ENCODE results near the gene MSH5.

The MSH5 gene

DNA sequence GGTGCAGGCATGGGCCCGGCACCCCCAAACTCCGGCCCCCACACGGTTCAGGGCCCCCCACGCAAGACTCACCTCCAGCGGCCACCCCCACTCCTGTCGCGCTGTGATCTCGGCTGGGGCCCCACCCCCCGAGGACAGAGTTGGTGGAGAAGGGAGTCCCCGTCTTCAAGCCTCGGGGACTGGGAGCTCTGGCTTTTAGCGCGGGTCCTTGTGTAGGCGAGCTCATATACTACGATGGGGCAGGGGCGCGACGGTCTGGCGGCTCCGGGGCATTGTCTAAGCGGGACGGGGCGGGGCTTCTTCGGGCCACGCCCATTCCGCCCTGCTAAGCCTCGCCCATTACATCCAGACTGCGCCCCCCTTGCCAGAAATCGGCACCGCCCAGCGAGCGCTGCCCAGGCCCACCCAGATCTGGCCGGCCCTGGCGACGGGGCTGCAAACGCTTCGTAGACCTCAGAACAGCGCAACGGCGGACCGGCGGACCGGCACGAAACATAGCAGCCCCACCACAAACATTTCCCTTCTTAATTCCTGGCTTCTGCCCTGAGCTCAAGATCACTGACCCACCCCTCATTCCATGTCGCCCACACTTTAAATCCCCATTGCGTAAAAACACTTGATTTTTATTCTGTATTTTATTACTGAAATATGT lies 9.7 kb upstream of the MSH5 start:
- peak; percentile 59 to 70 for DNase-seq

DNA sequence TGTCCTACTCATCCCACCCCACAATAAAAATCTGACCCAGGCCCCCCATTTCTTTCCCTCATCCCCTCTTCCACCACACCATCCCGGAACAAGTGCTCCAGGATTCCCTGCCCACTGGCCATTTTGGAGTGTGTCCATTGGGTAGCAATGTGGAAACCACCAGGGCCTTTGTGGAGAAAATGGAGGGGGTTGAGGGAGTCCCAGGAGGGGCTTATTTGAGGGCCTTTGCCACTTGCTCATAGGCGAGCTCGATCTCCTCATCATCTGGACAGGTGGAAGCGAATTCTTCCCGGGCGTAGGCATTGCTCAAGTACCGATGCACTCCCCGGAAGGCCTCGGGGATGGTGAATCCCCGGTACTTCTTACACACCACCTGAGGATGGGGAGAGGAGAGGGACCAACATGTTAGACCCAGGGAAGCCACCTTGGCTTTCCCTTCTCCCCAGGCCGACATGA lies 9.1 kb upstream of the MSH5 start:
- DNase-seq: no peak

DNA sequence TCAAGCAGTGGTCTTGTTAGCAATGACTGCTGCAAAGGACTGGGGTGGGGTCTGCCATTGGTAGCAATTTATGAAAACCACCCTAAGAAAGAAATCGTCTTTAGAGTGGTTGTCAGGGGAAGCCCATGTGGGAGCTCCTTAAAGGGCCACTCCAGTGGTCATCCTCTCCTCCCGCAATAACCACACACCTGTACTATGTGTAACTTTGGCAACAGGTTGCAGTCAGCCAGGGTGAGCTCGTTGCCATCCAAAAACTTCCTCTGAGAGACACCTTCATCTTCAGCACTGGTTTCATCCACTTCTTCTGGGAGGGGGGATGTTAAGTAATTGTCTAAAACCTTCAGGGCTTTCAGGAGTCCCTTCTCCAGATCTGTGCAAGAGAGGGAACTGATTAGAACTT lies 7.8 kb upstream of the MSH5 start:
- no peak for DNase-seq

DNA sequence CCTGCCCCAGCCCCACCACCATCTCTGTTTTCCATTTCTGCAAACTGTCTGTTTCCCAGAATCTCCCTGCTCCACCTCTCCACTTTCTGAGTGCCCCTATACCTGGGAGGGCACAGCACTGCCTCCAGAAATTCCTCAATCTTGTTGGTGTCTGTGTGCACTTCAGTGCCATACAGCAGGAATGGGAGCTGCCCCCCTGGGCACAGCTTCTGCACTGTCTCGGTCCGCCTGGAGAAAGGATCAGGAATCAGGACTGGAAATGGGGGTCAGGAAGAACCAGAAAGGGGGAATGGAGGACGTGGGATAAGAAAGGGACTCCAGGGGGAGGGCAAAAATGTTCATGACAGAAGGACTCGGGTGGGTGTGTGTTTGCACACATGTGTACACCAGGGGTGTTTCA lies 6.1 kb upstream of the MSH5 start:
- DNase-seq: no peak

DNA sequence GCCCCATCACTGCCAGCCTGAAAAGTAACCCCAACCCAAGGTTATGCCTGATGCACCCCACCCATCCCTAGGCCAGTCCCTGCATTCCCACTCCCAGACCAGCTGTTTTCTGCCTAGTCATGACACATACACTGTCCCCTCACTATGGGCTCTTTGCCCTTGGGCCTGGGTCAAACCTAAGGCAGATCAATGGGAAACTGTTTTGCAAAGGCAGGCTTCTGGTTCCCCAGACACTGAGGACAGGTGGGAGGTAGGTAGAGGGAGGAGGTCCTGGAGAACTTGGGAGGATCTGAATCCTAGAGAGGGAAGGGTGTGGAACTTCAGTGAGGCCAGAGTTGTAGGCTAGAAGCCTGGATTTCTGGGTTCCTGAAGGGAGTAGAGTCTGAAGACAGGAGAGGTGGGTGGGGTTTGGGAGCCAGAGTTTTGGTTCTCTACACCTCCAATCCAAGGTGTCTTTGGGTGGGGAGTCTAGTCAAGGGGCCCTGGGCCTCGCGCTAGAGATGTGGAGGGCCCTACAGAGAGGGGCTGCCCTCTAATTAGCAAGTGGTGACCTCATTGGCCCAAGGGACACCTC lies 5.5 kb upstream of the MSH5 start:
- DNase-seq: no peak

DNA sequence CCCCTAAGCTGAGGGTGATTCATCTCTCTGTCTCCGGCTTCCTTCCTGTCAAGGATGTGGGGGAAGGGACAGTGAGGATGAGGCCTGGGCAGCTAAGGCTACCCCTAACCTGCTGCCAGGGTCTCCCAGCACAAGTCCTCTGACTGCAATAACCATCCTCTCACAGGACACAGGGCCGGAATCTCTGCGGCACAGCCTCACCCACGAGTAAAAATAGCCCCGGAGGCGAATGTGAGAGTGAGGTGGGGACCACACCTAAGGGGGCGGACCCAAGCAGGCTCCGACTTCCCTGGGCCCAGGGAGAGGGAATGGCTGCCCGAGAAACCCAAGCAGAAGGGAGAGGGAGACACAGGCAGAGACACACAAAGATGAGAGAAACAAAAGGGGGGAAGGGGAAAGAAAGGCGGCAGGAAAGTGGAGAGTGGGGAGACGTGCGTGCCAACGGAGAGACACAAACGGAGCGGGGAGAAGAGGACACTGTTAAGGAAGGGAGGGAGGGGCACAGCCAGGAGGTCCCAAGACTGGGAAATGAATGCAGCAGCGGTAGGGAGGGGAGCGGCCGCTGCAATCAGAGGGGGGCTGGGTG lies 4.9 kb upstream of the MSH5 start:
- DNase-seq: peak; percentile 67 to 69

DNA sequence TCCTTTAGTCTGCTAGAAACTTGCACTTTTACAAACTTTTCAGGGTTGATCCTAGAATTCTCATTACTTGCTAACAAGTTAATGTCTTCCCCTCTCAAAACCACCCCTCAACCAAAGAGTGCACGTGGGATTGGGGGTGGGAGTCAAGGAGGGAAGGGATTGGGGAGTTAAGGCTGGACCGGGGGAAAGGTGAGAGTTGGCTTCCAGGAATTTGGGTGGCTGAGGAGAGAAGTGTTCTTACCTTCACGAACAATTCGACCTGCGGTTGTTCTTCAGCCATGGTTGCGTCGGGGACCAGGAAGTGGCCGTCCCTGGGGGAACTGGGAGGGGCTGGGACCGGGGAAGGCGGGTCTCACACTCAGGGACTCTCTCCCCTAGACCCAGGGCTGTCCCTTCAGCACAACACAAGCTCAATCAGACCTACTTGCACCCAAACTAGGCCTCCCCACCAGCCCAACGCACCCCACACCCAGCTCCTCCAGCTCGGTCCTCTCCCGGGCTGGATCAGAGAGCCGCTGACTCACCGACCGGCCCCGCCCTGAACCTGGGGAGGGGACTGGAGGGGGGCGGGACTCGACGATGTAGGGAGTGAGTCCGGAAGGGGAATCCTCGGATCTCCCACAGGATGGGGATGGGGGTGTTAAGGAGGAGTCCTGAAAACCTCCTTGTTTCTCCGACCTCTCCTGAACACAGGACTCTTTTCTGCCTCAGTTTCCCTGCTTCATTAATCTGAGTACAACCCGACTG lies 3.6 kb upstream of the MSH5 start, which contains the start of gene CLIC1:
CLIC1 (minus strand) TSS at position 510 of the 747 bp plus-strand sequence; CDS start at position 280, 230 bp downstream.
- peak; percentile 78 to 79 for DNase-seq

DNA sequence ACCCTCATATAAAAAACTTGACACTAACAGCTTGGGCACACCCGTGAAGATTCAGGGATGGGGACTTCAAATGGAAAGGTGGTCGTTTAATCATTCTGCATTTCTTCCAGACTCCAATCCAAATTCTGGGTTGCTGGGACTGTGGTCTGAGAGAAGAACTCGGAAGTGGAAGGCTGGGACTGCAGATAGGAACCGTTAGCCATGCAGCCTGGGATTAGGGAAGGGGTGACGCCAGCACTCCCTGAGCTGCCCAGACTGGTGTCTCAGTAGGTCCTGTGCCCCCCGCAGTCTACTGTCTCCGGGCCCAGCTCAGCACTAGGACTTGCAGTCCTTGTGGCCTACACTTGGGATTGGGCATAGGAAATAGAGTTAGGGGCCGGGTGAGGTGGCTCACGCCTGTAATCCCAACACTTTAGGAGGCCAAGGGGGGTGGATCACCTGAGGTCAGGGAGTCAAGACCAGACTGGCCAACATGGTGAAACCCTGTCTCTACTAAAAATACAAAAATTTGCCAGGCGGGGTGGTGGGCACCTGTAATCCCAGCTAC lies 3.0 kb upstream of the MSH5 start:
- DNase-seq: peak; percentile 11 to 25

DNA sequence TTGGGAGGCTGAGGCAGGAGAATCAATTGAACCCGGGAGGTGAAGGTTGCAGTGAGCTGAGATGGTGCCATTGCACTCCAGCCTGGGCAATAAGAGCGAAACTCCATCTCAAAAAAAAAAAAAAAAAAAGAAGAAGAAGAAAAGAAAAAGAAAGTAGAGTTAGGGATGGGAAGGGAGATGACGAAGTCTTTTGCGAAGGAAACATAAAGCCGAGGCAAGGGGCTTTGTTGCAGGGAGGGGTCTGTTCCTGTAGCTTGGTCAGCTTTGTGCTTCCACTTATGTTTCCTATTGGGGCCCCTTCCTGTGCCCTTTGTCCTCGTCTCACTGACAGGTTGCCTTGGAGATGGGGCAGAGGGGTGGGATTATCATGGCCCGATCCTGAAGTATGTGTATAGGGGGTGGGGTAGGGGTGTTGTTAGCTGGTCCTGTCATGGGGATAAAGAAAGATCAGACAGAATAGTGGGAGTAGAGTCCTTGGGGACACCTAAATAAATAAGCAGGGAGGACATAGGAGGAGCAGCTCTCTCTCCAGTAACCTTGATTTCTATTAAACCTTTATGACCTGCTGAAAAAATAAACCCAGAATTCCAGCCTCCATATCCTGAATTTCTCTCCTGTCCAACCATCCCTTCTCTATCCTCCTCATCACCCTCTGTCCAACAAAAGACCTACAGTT lies 2.4 kb upstream of the MSH5 start:
- DNase-seq: peak; percentile 31 to 53

DNA sequence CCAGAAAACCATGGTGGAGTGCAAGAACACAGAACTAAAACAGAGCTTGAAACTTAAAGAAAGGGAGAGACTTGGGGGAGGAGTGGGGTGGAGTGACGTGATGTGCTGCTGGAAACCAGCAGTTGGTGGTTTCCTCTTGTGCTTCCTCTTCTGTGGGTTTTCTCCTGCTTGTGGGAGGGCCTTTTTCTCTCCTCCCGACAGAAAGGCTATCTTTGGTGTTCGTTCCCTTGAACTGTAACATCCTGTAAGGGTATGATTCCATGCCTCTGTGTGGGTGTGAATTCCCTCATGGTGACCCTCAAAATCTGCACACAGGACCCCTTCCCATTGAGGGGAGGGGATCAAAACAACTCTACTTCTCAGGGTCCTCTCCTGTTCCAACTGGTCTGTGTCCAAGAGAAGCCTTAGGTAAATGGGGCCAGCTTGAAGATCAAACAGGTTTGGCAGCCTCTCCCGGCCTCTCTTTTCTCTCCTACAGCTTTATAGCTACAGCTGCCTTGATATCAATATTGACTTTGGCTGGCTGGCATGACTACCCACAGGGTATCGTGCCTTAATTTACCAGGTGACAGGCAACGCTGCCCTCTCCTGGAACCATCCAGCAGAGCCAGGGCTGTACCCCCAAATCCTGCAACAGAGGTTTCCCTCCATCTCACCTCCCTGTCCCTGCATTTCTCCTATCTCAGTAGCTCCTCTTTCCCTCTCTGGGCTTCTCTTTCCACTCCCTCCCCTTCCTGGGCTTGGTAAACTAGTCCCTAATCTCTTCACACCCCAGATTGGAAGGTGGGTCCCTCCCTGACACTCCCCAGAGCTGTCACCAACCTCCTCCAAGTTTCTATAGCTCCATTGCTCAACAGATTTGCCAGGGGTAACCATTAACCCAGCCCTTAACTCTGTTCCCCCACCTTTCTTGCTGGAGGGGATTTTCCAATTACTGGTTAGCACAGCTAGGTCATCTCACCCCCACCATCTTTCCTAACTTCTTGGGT lies 1.5 kb upstream of the MSH5 start:
- DNase-seq: peak; percentile 90 to 91

DNA sequence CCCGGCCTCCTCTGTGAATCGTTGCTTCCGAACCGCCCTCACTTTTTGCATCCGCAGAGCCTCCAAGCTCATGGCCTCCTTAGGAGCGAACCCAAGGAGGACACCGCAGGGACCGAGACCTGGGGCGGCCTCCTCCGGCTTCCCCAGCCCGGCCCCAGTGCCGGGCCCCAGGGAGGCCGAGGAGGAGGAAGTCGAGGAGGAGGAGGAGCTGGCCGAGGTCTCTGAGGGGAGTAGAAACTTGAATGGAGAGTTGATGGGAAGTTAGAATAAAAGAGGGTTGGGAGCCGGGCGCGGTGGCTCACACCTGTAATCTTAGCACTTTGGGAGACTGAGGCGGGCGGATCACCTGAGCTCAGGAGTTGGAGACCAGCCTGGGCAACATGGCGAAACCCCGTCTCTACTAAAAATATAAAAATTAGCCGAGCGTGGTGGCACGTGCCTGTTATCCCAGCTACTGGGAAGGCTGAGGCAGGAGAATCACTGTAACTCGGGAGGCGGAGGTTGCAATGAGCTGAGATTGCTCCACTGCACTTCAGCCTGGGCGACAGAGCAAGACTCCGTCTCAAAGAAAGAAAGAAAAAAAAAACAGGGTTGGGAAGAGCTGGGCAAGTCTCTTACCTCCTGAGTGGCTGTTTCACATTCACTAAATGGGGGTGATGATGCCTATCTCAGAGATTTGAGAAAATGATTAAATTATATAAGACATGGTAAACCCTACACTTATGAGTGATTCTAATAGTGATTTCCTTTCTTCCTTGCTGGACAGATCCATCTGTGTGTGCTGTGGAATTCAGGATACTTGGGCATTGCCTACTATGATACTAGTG lies 805 bp downstream of the MSH5 start:
- DNase-seq: peak; percentile 60 to 66

DNA sequence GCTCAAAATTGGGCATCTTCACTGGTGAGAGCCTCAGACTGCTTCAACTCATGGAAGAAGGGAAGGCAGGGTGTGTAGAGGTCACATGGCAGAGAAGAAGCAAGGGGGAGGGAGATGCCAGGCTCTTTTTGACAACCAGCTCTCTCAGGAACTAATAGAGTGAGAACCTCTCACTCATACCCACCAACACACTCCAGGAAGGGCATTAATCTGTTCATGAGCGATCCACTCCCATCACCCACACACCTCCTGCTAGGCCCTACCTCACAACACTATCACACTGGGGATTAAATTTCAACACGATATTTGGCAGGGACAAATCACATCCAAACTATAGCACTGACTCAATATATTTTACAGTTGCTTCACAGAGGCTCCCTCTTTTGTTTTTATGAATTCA lies 2.0 kb downstream of the MSH5 start:
- no peak for DNase-seq

DNA sequence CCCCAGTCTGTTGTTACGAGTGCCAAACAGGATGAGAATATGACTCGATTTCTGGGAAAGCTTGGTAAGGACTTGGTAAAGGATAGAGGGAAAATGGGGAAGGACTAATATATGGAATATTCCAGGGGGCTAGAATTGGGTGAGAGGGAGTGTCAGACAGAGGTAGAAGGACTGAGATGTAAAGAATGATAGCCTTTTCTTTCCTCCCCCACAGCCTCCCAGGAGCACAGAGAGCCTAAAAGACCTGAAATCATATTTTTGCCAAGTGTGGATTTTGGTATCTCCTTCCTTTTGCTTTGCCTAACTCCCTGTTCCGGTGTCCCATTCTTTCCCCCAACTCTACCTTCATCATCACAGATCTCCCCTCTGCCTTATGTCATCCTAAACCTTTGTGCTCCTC lies 3.1 kb downstream of the MSH5 start:
- DNase-seq: no peak

DNA sequence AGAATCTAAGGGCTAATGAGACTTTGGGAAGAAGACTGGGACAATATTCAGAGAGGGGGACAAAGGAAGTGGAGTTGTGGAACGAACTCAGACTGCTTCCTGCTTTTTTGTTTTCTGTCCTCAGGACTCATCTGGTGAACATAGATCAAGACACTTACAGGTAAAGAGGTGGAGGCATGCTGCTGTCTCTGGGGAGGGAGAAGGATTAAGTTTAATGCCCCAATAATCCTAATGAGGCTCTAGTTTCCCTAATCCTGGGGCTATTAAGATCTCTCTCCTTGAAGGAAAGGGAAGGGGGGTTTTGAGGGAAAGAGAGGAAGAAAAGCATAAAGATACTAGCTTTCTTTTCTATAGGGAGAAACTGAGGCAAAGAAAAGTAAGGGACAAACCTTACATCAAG lies 4.6 kb downstream of the MSH5 start:
- no peak for DNase-seq

DNA sequence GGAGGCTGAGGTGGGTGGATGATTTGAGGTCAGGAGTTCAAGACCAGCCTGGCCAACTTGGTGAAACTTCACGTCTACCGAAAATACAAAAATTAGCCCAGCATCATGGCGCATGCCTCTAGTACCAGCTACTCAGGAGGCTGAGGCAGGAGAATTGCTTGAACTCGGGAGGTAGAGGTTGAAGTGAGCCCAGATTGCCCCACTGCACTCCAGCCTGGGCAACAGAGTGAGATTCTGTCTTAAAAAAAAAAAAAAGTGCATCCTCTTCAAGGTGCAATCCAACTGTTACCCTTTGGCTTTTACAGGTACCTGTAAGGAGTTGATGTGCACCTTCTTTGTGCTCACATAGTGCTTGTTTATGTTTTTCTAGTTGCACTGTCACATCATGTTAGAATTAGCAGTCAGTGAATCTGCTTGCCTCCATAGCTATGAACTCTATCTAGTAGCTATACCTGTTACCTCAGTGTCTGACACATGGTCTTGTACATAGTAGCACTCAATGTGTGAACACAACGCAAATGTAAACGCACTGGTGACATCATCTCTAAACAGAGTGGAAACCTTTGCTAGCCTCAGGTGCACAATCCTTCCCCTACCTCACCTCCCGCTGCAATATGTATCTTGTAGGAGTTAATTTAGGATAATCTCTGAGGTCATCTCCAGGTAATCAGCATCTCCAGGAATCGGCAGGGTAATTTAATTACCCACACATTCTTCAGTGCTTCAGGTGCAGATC lies 9.7 kb downstream of the MSH5 start:
- no peak for DNase-seq

DNA sequence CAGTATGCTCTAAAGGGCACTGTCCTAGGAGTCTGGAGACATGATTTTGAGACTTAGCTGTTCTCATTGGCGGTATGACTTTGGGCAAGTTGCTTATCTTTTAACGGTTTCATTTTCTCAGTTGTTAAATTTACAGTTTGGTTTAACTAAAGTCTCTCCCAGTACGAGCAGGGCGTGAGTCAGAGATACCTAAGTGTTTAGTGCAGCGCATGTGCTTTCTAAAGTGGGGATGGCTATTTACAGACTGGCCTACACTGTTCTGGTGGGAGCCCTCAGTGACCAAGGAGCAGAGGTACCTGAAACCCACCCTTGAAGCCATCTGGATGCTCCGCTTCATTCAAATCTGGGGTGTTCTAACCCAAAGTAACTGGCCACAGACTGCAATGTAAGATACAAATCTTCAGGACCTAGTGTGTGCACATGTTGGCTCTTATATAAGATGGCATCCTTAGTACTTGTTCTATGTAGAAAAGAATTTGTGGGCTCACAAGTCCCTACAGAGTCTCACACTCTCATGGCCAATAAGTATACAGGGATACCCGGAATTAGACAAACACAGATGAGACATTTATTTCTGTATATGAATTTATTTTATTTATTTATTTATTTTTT lies 10.7 kb downstream of the MSH5 start:
- no peak for DNase-seq

DNA sequence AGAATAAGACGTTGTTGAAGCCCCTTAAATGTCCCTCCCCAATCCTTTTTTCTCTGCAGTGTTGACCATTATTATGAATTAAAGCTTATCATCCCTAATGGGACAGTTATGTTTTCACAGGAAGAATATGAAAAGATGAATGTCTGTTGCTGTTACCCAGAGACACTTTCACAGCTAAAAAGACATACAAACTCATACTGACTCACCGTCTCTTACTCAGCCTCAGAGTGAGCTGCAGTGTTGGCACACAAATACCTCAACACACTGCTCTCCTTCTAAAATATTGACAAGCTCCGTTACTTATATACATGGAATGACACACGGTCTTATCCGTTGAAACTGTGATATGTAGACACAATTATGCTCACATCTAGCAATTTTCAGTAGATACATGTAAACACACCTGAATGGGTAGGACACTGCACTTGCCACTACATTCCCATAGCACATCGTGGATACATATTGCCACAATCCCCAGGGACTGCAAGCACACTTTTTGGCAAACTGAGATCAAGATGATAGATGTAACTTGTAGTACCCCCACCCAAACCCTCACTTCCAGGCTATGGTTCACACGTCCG lies 13.0 kb downstream of the MSH5 start:
- DNase-seq: no peak

DNA sequence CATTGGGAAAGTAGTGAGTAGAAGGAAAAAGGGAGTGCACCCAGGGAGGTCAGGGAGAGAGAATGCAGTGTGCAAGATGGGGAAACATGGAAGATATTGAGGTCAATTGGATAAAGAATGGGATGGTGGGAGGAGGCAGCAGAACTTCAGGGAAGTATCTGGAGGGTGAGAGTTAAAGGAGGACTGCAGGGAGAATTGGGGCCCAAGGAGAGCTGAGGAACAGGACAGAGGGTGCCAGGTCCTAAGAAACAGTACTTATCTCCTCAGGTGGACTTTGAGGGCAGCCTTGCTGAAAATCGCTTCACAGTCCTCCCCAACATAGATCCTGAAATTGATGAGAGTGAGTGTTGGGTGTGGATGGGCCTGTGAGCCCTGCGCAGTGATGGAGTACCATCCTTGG lies 18.5 kb downstream of the MSH5 start:
- no peak for DNase-seq

DNA sequence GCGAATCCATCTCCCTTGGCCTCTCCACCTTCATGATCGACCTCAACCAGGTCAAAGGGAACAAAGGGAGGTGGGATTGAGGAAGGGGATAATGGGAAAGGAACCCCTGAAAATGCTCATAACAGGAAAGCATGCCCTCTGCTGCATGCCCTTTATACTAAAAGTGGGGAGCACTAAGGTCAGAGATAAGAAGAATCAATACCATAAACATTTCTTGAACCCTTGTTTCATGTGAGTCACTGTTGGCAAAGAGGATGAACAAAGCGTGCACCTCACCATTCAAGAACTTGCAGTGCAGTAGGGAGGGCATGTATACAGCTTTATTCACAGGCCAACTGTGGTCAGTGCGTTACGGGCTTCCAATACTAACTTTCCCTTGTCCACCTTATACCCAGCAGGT lies 21.0 kb downstream of the MSH5 start:
- DNase-seq: no peak

Data from inflammatory macrophage (primary cell).